WI38 (cell line): Measurements from ENCODE around the gene EFCAB13.

Experiments
- H3K4me3 ChIP-seq: 2 replicates; pipeline ENCODE4 v1.5.1; 2011; ENCODE audit warnings: low read depth, mild to moderate bottlenecking, control low read depth, low read length
- TF ChIP-seq, protein P1 (sequence below): IDR thresholded peaks from 2 replicates; pipeline ENCODE4 v1.5.1; 2012; ENCODE audit warnings: low read depth, mild to moderate bottlenecking, control low read depth, low read length

Gene EFCAB13, protein sequence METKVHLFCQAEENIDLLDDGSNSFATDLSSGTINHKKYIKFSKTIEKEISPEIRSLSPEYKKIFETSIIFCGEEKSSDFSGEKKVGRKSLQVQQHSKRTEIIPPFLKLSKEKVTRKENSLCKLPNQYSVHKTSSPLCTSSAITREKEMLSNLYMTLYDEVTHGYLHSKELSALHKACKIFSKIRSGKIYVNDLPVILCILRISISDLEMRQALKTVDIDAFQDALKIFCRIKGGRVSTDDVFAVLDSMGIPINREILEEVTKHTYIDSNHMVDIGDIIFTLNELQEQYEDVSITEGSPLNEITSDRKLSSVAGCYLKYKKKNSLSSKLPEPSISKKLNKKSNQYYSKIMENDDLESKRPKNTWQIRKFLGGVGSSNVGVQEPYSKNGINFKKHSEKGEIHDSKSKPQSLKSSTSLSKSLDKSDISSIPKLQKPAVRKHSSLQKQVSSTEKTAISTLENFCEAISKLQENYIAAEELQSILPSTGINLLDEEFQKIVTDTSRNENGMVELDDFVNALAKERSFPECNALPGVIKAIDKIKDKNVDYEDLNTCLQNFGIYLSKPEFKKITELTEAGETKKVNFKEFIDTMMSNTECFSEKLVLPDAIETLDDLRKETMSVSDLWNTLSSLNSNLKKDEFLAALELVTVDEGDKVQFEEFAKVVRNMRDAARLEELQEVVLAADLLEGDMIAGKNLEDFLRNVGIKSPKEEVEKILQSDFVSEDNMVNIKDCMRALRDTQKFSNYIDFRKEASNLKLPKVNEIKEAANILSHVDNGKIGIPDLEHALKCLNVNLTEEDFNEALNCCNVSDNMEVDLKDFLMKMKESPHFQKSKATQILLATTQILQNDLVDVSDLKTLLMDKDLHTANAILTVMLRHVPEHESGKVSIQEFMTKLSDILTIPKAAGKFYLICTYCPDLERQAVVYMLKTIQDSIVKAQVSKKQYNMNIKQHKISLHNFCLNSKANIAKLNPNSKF

DNA sequence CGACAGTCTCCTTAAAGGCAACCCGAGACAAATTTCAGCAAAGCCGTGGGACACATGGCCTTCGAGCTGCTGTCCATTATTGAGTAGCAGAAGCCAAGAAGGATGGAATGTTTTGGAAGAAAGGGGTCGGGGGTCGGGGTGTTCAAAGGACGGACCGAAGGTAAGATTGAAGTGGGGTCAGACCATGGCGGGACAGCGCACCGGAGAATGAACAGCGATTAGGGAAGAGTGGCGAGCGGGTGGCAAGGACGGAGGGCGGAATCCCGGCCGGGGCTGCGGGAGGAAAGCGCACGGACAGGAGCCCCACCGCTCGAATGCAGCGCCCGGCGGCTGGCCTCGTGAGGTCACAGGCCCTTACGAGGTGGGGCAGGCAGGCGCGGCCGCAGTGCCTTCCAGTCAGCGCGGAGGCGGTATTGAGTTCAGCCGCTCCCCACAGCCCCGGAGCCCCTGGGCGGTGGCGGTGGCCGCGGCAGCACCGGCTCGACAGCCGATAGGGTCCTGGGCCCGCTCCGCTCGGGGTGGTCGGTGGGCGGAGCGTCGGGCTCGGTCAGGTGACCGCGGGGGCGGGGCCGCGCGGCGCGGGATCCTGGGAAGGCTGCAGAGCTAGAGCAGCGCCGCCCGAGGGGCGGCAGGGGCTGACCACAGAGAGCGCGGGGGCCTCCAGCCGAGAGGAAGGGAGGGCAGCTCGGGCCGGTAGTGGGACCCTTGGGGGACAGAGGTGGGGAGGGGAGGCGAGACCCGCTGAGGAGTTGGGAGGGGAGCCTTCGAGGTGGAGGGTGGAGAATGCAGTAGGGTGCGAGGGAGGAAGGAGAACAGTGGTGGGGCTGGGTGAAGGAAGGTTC is at the start of gene EFCAB13:
EFCAB13 (plus strand) TSS at position 574 of the 842 bp plus-strand sequence. CDS start 4,399 bp downstream, outside the sequence.
- H3K4me3 ChIP-seq, result peak within 1 kb of the TSS; percentile 71
- TF ChIP-seq, protein P1, sequence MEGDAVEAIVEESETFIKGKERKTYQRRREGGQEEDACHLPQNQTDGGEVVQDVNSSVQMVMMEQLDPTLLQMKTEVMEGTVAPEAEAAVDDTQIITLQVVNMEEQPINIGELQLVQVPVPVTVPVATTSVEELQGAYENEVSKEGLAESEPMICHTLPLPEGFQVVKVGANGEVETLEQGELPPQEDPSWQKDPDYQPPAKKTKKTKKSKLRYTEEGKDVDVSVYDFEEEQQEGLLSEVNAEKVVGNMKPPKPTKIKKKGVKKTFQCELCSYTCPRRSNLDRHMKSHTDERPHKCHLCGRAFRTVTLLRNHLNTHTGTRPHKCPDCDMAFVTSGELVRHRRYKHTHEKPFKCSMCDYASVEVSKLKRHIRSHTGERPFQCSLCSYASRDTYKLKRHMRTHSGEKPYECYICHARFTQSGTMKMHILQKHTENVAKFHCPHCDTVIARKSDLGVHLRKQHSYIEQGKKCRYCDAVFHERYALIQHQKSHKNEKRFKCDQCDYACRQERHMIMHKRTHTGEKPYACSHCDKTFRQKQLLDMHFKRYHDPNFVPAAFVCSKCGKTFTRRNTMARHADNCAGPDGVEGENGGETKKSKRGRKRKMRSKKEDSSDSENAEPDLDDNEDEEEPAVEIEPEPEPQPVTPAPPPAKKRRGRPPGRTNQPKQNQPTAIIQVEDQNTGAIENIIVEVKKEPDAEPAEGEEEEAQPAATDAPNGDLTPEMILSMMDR, result no peak; the same call in 1 of the 2 replicates

DNA sequence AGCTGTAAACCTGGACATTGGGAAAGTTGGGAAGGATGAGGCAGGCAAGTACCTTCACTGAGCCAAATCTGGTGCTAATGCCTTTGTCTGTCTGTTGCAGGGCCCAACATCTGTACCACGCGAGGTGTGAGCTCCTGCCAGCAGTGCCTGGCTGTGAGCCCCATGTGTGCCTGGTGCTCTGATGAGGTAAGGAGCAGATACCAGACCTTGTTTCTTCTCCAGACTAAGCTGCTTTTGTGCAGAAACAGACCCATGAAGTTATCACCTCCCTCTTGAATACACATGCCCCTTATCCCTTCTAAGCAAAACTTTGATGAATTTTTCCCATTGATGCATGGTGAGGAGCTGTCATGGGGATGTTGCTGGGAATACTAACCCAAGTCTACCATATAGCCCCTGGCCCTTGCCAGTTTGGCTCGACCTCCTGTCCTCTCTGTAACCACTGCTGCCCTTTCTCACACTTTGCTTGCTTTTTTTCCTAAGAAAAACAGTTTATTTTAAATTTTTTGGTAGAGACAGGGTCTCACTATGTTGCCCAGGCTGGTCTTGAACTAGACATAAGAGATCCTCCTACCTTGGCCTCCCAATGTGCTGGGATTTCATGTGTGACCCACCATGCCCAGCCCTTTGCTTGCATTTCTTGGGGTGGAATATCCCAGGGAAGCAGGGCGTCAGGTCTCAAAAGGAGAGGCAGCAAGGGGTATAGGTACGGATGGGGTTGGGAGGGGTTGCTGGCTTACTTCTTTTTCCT is 49.3 kb upstream of the EFCAB13 start:
- TF ChIP-seq, protein P1, result no peak
- no peak overlapping the region for H3K4me3 ChIP-seq

DNA sequence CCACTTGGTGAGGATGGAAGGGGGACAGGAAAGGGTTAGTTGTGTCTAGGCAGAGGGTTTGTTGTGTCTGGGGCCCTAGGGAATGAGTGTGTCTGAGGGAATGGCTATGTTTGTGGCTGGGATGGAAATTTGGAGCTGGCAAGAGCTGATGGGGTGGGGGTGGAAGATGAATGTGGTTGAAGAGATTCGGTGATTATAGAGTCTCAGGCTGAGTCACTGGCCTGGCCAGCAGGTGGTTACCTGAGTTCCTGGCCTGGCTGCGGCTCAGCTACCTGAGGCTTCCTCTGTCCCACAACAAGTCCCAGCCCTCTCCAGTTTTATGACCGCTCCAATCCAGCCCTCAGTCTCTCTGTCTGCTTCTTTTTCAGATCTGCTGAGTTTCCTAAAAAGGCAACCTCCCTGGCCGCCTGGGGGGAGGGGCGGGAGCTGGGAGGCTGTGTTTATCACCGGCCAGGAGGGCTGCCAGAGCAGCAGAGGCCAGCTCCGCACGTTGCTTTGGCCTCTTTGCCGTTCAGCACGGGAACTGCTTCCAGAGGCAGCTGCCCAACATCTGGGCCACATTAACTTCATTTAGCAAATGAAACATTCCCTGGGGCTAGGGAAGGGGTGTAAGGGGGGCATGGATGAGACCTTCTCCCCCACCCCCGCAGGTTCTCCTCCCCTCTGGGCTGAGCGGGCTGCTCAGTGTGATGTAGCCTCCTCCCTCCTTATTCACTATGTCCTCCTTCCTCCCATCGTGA is 48.3 kb upstream of the EFCAB13 start:
- TF ChIP-seq, protein P1, result no peak
- peak overlapping the region; percentile 9; the same call in 1 of the 2 replicates for H3K4me3 ChIP-seq

DNA sequence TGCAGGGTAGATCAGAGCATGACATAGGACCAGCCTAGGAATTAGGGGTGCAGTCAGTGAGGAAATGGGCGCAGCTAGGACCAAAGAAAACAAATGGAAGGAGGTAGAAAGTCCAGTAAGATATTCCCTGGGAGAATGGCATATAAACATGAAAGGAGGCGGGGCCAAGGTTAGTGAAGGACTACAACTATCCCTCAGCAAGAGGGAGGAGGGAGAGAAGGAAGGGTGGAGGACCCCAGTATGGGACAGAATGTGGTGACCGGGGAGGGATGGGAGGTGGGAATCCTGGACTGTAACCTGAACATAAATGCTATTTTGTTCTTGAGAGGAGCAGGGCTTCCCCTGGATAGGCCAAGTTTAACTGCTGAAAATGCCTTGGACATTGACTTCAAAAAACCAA is 47.3 kb upstream of the EFCAB13 start:
- H3K4me3 ChIP-seq, result no peak overlapping the region
- TF ChIP-seq, protein P1, result no peak

DNA sequence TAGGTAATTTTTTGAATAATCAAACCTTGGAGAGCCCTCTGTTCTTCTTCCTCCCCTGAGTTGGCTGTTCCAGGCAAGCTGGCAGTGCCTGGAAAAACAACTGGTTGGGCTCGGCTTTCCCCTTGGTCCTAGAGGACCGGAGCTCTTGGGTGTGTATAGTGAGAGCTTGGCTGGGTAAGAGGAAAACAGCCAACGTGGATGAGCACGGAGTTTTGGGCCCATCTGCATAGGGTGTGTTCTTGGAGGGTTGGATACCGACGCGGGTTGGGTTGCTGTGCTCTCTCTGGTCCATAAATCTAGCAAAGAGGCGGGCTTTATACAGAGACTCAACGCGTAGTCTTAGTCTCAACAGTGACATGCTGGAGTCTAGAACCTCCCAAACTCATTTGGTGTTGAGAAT is 46.9 kb upstream of the EFCAB13 start:
- TF ChIP-seq, protein P1, result no peak
- no peak overlapping the region for H3K4me3 ChIP-seq

DNA sequence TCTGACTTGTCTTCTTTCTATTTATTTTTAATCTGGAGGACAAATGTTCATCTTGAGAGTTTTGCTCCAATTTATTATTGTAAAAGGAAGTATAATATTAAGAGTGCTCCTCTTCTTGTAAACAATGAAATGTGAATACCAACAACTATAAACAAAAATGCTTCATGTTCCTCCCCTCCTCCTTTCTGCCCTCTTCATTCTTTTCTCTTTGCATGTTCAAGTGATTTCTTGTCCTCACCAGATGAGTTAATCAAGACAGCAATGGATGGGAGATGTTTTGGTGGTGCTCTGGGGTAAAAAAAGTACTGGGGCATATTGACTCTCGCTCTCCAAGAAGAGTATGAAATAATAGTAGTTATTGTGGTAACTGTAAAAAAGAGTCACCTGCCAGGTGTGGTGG is 45.8 kb upstream of the EFCAB13 start:
- TF ChIP-seq, protein P1, result no peak
- H3K4me3 ChIP-seq, result no peak overlapping the region
